GM12878 (cell line): ENCODE results near the gene FAM120A. TPM values are rescaled to one million over a fixed set of nuclear protein-coding genes. Genes with fewer than 3 reads are reported as not detected.

Experiments used
- ATAC-seq: fragments of 200-7000 bp; cut with Tn5 transposase; 3 replicates; pipeline ENCODE4 v1.9.1; 2020; ENCODE audit warnings: mild to moderate bottlenecking, moderate library complexity
- BruUV-seq: library from RNA; stranded (reverse); fragments of 400-500 nt; replicated peaks from 2 replicates; lab custom pipeline; 2021; lab: Mats Ljungman, UMichigan
- CTCF ChIA-PET: fragments of 300-600 bp; sonication (Branson Sonifier 250); formaldehyde crosslinking; extraction: SDS; loops from one replicate; lab custom pipeline; 2021; ENCODE audit warnings: inconsistent platforms; lab: Yijun Ruan, JAX
- POLR2A ChIA-PET: fragments of 350-600 bp; formaldehyde crosslinking; extraction: SDS; loops from one replicate; lab custom pipeline; 2021; ENCODE audit warnings: inconsistent platforms; lab: Charles Lee
- RAD21 ChIA-PET: fragments of 300-600 bp; sonication (Branson Sonifier 250); formaldehyde crosslinking; loops from one replicate; lab custom pipeline; 2023; ENCODE audit warnings: antibody characterized with exemption; ENCODE audit not compliant: unreplicated experiment; lab: Charles Lee
- SMC1A ChIA-PET: fragments of 300-600 bp; sonication (Branson Sonifier 250); formaldehyde crosslinking; loops from one replicate; lab custom pipeline; 2023; ENCODE audit not compliant: unreplicated experiment, uncharacterized antibody; lab: Charles Lee
- DNase-seq: peaks from one replicate; pipeline ENCODE4 v3.0.0-alpha.2; 2011; ENCODE audit warnings: low read depth, low spot score
- FAIRE-seq: peaks from 3 replicates; lab custom pipeline; 2011; peaks lifted over from hg19 to GRCh38; lab: Jason Lieb, UNC
- H2AFZ ChIP-seq: 2 replicates; pipeline ENCODE4 v1.6.0; 2011; ENCODE audit warnings: low read depth, low read length, control low read depth; ENCODE audit not compliant: control insufficient read depth
- H3K27ac ChIP-seq: 2 replicates; pipeline ENCODE4 v1.5.1; 2011; ENCODE audit warnings: control low read depth; ENCODE audit not compliant: control insufficient read depth, insufficient read depth
- H3K27me3 ChIP-seq, 2 experiments: replicated peaks in 1 of 2; 2 replicates each; pipeline versions ENCODE4 v1.6.0 to v1.6.1; 2011; ENCODE audit warnings: low read length in 1 of 2; ENCODE audit not compliant: control insufficient read depth in 2 of 2, insufficient read depth in 2 of 2
- H3K36me3 ChIP-seq, 2 experiments: 2 replicates each; pipeline ENCODE4 v1.5.1; 2011; ENCODE audit warnings: low read length in 1 of 2; ENCODE audit not compliant: control insufficient read depth in 2 of 2, insufficient read depth in 2 of 2
- H3K4me1 ChIP-seq: 2 replicates; pipeline ENCODE4 v1.6.1; 2011; ENCODE audit warnings: mild to moderate bottlenecking, low read length, moderate library complexity, mixed read lengths; ENCODE audit not compliant: control insufficient read depth, insufficient read depth
- H3K4me2 ChIP-seq: 2 replicates; pipeline ENCODE4 v1.6.0; 2011; ENCODE audit warnings: control low read depth; ENCODE audit not compliant: control insufficient read depth, insufficient read depth
- H3K4me3 ChIP-seq: fragments of 200-600 bp; sonication (generic); 2 replicates; pipeline ENCODE4 v1.5.1; 2016
- H3K79me2 ChIP-seq: 2 replicates; pipeline ENCODE4 v1.6.0; 2011; ENCODE audit warnings: low read length; ENCODE audit not compliant: control insufficient read depth, insufficient read depth
- H3K9ac ChIP-seq: 2 replicates; pipeline ENCODE4 v1.8.0; 2011; ENCODE audit warnings: low read length, control low read depth, mixed read lengths; ENCODE audit not compliant: control insufficient read depth, insufficient read depth
- H3K9me3 ChIP-seq: replicated peaks from 3 replicates; pipeline ENCODE4 v1.5.1; 2011; ENCODE audit warnings: mild to moderate bottlenecking, low read length; ENCODE audit not compliant: control insufficient read depth, insufficient read depth
- H4K20me1 ChIP-seq: 2 replicates; pipeline ENCODE4 v1.6.0; 2011; ENCODE audit not compliant: control insufficient read depth, insufficient read depth
- FOS ChIP-seq: IDR thresholded peaks from 3 replicates; pipeline ENCODE4 v1.6.1; 2011; ENCODE audit warnings: borderline replicate concordance; ENCODE audit not compliant: insufficient read length; ENCODE audit errors: extremely low read depth
- RELA ChIP-seq: fragments of 450-650 bp; IDR thresholded peaks from 2 replicates; pipeline ENCODE4 v1.8.0; 2014; ENCODE audit warnings: borderline replicate concordance; ENCODE audit not compliant: partially characterized antibody
- TCF3 ChIP-seq: IDR thresholded peaks from 2 replicates; pipeline ENCODE4 v1.6.1; 2012; ENCODE audit warnings: low read depth, mild to moderate bottlenecking, low read length, borderline replicate concordance; ENCODE audit not compliant: insufficient read depth
- WGBS: methylation state at CpG from one replicate; pipeline ENCODE4 v1.1.6; 2016; ENCODE audit warnings: low lambda C conversion rate; ENCODE audit not compliant: insufficient replicate concordance, insufficient coverage; ENCODE audit errors: missing lambda C conversion rate; 5-methylcytosine and 5-hydroxymethylcytosine counted together
- in situ Hi-C: fragments of 300-500 bp; cut with MboI; formaldehyde crosslinking; loops from 9 replicates; pipeline ENCODE4 v1.14.3; 2018; ENCODE audit warnings: mixed read lengths
- intact Hi-C: fragments of 100-400 bp; cut with micrococcal nuclease; formaldehyde crosslinking; loops from one replicate; pipeline ENCODE4 v1.14.2; 2022; ENCODE audit not compliant: unreplicated experiment
- polyA plus RNA-seq, 11 experiments: library from polyadenylated mRNA; depleted of rRNA in 4 of 11; unstranded in 6 of 11; stranded (reverse) in 5 of 11; fragments of >200 nt; fragmentation: Nextera tagmentation in 4 of 11; fragmentation: Illumina TruSeq in 1 of 11; extraction: Ambion mirVana in 4 of 11; extraction: Trizol in 1 of 11; gene quantifications; 1 replicate in 1 of 11; 2 replicates in 10 of 11; pipeline versions ENCODE4 v1.2.1 to v1.2.3, GENCODE V29; 2011 to 2016; ENCODE audit warnings: inconsistent platforms in 2 of 11, missing spikeins in 2 of 11, low read depth in 1 of 11
- total RNA-seq, 4 experiments: library from RNA; depleted of rRNA in 3 of 4; stranded (reverse); fragments of >200 nt in 3 of 4; fragmentation: Illumina TruSeq in 1 of 4; extraction: Trizol in 1 of 4; gene quantifications; 2 replicates each; pipeline versions ENCODE4 v1.2.1 to v1.2.3, GENCODE V29; 2013 to 2021
- TF ChIP-seq, protein P1 (sequence below): IDR thresholded peaks from 2 replicates; pipeline ENCODE4 v1.6.1; 2011; ENCODE audit warnings: mild to moderate bottlenecking, low read depth, low read length, moderate library complexity; ENCODE audit not compliant: insufficient replicate concordance
- TF ChIP-seq, protein P2 (sequence below): fragments of 450-650 bp; IDR thresholded peaks from 2 replicates; pipeline ENCODE4 v1.6.1; 2017; ENCODE audit warnings: mild to moderate bottlenecking, moderate library complexity
- TF ChIP-seq, protein P3 (sequence below): fragments of 450-650 bp; IDR thresholded peaks from 2 replicates; pipeline ENCODE4 v1.6.1; 2017; ENCODE audit warnings: antibody characterized with exemption, mild to moderate bottlenecking, moderate library complexity
- TF ChIP-seq, protein P4 (sequence below): fragments of 450-650 bp; IDR thresholded peaks from 2 replicates; pipeline ENCODE4 v1.6.1; 2016; ENCODE audit warnings: mild to moderate bottlenecking

Gene FAM120A
- total and polyA plus RNA-seq, 10 of the 15 experiments (the other 5 are each of a cell fraction or from before 2014, with no cell fraction given): 13.1 to 89.6 (median 52.5) TPM

DNA sequence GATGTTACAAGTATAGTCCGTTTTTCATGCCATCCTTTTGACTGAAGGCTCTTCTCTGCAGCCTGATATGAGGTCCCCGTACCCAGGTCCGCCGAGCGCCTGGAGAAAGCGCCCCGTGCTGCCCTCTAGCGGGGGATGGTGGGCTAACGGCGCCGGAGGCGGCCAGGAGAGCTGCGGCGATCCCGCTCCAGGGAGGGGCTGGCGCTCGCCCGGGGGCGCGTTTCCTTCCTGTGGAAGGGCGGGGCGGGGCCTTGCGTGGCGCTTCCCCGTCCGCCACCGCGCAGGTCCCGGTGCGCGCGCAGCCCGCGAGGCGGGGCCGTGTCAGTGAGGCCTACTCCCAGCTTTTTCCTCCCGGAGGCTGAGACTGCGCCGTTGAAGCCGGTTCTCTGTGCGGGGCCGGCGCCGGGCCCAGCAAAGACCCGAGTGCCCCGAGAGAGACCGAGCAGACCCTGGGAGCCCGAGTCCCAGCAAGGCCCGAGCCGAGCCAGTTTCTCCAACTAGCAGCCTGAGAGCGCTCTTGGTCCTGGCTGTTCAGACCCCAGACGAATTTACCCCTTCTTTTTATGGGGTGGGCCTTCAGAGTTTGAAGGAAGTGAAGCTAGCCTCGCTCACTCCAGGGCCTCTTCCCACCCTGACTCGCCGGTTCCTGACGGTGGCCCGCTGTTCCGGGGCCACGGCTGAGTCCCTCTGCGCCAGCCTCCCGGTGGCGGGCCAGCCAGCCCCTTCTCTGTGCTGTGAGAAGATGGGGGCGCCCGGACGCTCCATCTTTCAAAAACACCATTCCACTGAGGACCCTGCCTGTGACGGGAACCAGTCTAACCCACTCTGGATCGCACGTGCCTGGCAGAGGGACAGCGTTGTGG lies 115.2 kb downstream of the FAM120A start:
- ATAC-seq (peak; percentile 97), DNase-seq (peak; percentile 69), FAIRE-seq (peak; percentile 86)
- in situ Hi-C loops: no loop called here
- SMC1A ChIA-PET: interaction anchor here (0.7 to 1.7 kb wide), 13 partner anchors 9 to 458 kb away, joined by 3 to 9 read pairs (median 4); partner anchors contain the start of genes FAM120A, FAM120AOS and PHF2
- POLR2A ChIA-PET: interaction anchor here (0.5 to 2.3 kb wide), 6 partner anchors 14 to 465 kb away, joined by 3 to 7 read pairs (median 4); no protein-coding TSS in a partner anchor
- intact Hi-C loops: loop anchor here (1.0 to 5.0 kb wide), 2 partner anchors 114 to 406 kb away; partner anchors contain the start of genes FAM120A and FAM120AOS
- Histone ChIP-seq H3K9me3 (peaks cover 2% of the 10 kb centered on the region; the same call in 2 of the 3 replicates), H3K27ac (peak overlapping the region; percentile 88), H2AFZ (peak overlapping the region; percentile 81), H3K79me2 (peaks cover 1% of the 10 kb centered on the region; the same call in 1 of the 2 replicates), H3K4me1 (peaks cover 7% of the 10 kb centered on the region), H3K4me2 (peak overlapping the region; percentile 88), H4K20me1 (no peaks in the 10 kb centered on the region), H3K36me3 (peaks cover 10 to 15% of the 10 kb centered on the region in 2 experiments), H3K4me3 (peak overlapping the region; percentile 73), H3K27me3 (no peaks in the 10 kb centered on the region), H3K9ac (peak overlapping the region; percentile 97)
- BruUV-seq: TSS peak; percentile 79
- RAD21 ChIA-PET: interaction anchor here (0.7 to 1.5 kb wide), 12 partner anchors 9 to 458 kb away, joined by 3 to 11 read pairs (median 4); partner anchors contain the start of gene FAM120AOS
- WGBS: 1% methylated on average over 69 of the region's 69 CpGs
- CTCF ChIA-PET: interaction anchor here (0.6 to 3.0 kb wide), 45 partner anchors 10 to 752 kb away, joined by 3 to 26 read pairs (median 4); partner anchors contain the start of gene FAM120AOS
- TF ChIP-seq FOS (no peak), TCF3 (no peak), RELA (no peak)
- TF ChIP-seq, protein P1, sequence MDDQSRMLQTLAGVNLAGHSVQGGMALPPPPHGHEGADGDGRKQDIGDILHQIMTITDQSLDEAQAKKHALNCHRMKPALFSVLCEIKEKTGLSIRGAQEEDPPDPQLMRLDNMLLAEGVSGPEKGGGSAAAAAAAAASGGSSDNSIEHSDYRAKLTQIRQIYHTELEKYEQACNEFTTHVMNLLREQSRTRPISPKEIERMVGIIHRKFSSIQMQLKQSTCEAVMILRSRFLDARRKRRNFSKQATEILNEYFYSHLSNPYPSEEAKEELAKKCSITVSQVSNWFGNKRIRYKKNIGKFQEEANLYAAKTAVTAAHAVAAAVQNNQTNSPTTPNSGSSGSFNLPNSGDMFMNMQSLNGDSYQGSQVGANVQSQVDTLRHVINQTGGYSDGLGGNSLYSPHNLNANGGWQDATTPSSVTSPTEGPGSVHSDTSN: no peak
- TF ChIP-seq, protein P2, sequence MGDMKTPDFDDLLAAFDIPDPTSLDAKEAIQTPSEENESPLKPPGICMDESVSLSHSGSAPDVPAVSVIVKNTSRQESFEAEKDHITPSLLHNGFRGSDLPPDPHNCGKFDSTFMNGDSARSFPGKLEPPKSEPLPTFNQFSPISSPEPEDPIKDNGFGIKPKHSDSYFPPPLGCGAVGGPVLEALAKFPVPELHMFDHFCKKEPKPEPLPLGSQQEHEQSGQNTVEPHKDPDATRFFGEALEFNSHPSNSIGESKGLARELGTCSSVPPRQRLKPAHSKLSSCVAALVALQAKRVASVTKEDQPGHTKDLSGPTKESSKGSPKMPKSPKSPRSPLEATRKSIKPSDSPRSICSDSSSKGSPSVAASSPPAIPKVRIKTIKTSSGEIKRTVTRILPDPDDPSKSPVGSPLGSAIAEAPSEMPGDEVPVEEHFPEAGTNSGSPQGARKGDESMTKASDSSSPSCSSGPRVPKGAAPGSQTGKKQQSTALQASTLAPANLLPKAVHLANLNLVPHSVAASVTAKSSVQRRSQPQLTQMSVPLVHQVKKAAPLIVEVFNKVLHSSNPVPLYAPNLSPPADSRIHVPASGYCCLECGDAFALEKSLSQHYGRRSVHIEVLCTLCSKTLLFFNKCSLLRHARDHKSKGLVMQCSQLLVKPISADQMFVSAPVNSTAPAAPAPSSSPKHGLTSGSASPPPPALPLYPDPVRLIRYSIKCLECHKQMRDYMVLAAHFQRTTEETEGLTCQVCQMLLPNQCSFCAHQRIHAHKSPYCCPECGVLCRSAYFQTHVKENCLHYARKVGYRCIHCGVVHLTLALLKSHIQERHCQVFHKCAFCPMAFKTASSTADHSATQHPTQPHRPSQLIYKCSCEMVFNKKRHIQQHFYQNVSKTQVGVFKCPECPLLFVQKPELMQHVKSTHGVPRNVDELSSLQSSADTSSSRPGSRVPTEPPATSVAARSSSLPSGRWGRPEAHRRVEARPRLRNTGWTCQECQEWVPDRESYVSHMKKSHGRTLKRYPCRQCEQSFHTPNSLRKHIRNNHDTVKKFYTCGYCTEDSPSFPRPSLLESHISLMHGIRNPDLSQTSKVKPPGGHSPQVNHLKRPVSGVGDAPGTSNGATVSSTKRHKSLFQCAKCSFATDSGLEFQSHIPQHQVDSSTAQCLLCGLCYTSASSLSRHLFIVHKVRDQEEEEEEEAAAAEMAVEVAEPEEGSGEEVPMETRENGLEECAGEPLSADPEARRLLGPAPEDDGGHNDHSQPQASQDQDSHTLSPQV: 0 out of 2 replicates have a peak, but pooled peaks have one; percentile 32
- TF ChIP-seq, protein P3, sequence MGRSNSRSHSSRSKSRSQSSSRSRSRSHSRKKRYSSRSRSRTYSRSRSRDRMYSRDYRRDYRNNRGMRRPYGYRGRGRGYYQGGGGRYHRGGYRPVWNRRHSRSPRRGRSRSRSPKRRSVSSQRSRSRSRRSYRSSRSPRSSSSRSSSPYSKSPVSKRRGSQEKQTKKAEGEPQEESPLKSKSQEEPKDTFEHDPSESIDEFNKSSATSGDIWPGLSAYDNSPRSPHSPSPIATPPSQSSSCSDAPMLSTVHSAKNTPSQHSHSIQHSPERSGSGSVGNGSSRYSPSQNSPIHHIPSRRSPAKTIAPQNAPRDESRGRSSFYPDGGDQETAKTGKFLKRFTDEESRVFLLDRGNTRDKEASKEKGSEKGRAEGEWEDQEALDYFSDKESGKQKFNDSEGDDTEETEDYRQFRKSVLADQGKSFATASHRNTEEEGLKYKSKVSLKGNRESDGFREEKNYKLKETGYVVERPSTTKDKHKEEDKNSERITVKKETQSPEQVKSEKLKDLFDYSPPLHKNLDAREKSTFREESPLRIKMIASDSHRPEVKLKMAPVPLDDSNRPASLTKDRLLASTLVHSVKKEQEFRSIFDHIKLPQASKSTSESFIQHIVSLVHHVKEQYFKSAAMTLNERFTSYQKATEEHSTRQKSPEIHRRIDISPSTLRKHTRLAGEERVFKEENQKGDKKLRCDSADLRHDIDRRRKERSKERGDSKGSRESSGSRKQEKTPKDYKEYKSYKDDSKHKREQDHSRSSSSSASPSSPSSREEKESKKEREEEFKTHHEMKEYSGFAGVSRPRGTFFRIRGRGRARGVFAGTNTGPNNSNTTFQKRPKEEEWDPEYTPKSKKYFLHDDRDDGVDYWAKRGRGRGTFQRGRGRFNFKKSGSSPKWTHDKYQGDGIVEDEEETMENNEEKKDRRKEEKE: no peak
- TF ChIP-seq, protein P4, sequence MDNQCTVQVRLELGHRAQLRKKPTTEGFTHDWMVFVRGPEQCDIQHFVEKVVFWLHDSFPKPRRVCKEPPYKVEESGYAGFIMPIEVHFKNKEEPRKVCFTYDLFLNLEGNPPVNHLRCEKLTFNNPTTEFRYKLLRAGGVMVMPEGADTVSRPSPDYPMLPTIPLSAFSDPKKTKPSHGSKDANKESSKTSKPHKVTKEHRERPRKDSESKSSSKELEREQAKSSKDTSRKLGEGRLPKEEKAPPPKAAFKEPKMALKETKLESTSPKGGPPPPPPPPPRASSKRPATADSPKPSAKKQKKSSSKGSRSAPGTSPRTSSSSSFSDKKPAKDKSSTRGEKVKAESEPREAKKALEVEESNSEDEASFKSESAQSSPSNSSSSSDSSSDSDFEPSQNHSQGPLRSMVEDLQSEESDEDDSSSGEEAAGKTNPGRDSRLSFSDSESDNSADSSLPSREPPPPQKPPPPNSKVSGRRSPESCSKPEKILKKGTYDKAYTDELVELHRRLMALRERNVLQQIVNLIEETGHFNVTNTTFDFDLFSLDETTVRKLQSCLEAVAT: no peak
